Non-pigmented ciliary epithelial cell (primary cell): ENCODE measurements around the gene MOCS1.

Experiments
- DNase-seq: peaks from one replicate; pipeline ENCODE4 v3.0.0-alpha.2; 2010; ENCODE audit warnings: low read depth

The MOCS1 gene

GRCh38 chr6:39948199-39948791 lies 14.0 kb upstream of the MOCS1 start:
- DNase-seq = no peak

GRCh38 chr6:39947611-39948068 lies 13.4 kb upstream of the MOCS1 start:
- DNase-seq = no peak

GRCh38 chr6:39945626-39946025 lies 11.4 kb upstream of the MOCS1 start:
- DNase-seq = no peak

DNA sequence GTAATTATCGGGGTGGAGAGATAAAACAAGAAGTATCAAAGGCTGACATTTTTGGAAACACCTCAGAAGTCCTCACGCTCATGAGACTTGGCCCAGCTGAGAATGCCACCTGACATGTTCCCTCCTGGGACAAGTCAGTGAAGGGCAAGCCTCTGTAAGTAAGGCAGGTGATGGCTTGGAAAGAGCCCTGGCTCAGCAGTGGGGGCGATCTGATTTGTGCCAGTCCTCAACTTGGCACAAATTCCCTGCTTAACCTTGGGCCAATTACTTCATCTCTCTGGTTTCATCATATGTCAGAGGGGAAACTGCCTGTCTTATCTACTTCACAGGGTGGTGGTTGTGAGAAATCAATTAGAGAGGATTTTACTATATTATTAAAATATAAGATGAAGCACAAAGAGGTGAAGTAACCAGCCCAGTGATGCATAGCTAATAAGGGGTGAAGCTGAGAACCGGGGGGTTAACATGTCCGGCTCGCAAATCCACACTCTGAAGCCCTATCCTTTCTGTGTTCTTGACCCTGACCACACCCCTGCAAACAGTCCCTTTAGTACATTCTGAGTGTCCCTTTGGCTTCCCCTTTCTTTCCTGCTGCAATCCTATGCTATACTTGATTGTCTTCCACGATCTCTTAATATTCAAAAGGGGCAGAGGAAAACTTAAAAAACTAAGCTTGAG lies 8.8 kb upstream of the MOCS1 start:
- no peak for DNase-seq

GRCh38 chr6:39941820-39942219 lies 7.6 kb upstream of the MOCS1 start:
- DNase-seq = no peak

DNA sequence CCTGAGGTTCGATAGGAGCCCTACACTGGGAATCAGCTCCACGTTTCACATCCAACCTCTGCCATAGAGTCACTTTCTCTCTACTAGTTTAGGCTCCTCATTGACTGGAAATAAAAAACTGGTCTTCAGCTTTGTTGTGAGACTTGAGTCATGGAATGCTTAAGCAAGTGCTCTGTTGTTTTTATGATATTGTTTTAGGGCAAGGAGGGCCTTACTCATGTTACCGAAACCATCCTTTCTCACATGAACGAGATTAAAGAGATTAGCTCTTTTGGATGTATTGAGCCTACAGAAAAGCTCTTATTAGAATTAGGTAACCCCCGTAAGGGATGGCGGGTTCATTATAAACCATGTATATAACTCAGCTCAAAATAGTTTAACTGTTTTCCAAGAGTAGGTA lies 6.9 kb upstream of the MOCS1 start:
- no peak for DNase-seq

DNA sequence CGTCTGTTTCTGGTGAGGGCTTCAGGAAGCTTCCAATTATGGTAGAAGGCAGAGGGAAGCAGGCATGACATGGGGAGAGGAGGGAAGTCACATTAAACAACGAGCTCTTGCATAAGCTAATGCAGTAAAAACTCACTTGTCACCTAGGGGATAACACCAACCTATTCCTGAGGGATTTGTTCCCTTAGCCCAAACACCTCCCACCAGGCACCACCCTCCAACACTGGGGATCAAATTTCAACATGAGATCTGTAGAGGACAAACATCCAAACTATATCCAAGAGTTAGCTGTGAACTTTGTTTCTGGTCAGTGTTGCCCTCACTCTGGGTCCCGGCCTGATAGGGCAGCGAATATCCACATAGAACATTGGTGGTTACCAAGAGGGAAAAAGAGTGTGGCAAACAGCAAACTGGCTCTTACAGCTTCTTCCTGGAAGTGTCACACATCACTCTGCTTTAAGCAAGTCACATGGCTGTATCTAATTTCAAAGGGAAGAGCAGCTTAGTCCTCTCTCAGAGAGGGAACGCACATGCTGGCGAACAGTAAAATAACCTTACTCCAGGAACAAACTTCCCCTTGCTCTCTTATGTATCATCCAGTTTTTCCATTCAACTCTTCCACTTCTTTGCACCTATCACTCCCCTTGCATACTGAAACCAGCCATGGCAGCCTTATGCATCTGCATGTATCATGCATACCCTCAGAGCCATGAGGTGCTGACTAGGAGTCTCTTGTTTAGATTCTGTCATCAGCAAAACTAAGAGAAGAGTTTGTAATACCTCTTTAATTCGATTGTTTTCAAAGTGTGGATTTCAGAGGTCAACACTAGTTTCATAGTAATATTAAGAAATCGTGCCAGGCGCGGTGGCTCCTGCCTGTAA lies 4.8 kb upstream of the MOCS1 start:
- DNase-seq = no peak

- DNase-seq = no peak
Measured at GRCh38 chr6:39937686-39938333, 3.5 kb upstream of the MOCS1 start.

- DNase-seq = no peak
Measured at GRCh38 chr6:39936857-39937256, 2.6 kb upstream of the MOCS1 start.

DNA sequence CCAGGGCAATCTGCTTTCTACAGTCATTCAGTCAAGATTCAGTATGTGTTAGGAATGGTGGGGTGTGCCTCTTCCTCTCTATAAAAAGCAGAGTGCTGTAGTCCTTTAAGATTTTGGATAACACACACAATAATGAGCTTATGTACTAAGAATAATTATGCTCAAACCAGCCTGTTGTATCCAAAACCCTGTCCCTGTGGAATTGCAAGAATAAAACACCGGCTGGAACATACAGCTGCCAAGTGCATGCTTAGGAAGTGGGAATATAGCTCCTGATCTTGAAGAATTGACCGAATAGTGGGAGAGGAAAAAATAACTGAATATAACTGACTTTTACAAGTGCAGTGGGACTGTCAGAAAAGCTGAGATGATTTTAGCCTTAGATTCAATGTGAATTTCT lies 979 bp upstream of the MOCS1 start:
- no peak for DNase-seq

- DNase-seq = no peak
Measured at GRCh38 chr6:39933669-39934130, 562 bp downstream of the MOCS1 start.

- DNase-seq = no peak
Measured at GRCh38 chr6:39932386-39932910, 1.8 kb downstream of the MOCS1 start.

GRCh38 chr6:39931607-39932006 lies 2.7 kb downstream of the MOCS1 start:
- DNase-seq = no peak

- DNase-seq = no peak
Measured at GRCh38 chr6:39930540-39930939, 3.7 kb downstream of the MOCS1 start.

- no peak for DNase-seq
Measured at GRCh38 chr6:39929733-39930461, 4.4 kb downstream of the MOCS1 start.

DNA sequence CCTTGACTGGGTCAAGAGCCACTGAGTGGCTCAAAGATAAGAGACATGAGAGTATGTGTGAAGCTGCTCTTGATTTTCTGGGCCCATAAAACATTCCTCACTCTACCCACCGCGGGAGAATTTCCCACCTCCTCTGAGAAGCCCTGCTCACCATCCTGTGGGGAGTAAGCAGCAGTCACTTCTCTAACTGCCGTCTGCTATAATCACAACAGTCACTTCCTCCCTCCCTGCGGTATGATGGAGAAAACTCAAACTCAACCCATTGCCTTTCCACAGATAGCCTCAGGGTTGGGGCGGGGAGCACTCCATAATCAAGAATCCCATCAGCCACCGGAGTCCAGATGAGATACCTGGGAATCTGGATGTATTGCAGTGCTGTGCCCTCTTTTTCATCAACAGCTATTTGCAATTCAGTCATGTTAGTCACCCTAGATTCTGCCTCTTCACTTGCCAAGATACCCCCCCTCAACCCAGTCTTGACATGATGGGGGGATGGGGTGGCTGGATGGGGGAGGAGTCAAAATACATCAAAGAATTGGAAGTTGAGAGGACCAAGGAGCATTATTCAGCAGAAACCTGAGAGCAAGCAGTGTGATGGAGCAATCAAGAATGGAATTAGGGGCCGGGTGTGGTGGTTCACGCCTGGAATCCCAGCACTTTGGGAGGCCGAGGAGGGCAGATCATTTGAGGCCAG lies 5.1 kb downstream of the MOCS1 start:
- DNase-seq = no peak

DNA sequence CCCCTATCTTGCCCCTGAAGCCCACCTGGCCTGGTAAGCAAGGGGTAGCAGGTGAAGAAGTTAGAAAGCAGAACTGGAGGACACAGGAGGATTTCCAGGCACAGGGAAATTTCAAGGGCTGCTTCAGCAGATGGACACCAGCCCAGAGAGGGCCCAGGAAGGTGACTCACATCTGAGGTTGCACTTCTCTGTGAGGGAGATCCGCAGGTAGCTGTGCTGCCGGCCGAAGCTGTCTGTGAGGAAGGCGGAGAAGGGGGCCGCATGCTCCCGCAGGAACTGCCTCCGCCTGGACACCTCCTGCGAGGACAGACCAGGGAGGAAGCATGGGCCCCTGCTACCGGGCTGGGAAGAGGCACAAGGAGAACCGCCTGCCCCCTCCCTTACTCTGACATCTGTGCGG lies 7.1 kb downstream of the MOCS1 start:
- DNase-seq = no peak

- DNase-seq = no peak
Measured at GRCh38 chr6:39926668-39927067, 7.6 kb downstream of the MOCS1 start.

GRCh38 chr6:39925931-39926290 lies 8.4 kb downstream of the MOCS1 start:
- DNase-seq = no peak

DNA sequence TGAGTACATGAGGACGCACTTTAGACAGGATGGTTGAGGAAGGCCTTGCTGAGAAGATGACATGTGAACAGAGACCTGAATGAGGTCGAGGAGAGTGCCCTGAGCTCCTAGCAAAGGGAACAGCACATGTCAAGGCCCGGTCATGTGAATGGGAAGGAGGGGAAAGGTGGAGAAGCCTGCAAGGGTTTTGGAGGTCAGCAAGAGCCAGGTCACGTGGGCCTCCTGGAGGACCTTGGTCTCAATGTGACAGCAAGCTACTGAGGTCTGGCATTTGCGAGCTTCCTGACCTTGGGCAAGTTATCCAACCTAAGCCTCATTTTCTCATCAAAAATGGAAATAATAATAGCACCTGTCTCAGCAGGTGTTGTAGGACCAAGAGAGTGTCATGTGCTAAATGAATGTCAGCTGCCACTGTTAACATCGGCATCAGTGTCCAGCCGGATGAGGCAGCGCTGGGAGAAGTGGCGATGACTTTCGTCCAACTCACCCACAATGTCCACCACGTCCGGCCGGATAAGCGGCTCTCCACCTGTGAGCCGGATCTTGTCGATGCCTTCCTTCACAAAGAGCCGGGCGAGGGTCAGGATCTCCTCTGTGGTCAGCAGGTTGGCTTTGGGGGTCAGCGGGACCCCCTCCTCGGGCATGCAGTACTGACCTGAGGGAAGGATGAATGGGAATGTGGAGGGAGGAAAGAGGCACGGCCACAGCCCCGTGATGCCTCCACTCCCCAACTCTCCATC lies 8.9 kb downstream of the MOCS1 start:
- no peak for DNase-seq
